Kidney tubule cell (primary cell): ENCODE results near the gene PLXNA4.
A peak's percentile ranks its signal among the peaks of the same experiment; 100 is the strongest.

ENCODE experiments used
- DNase-seq: peaks from one replicate; pipeline ENCODE4 v3.0.0-alpha.2; 2018; ENCODE audit warnings: low spot score

PLXNA4 gene

GRCh38 chr7:132110692-132111091, 465.6 kb downstream of the PLXNA4 start:
- DNase-seq = no peak

DNA sequence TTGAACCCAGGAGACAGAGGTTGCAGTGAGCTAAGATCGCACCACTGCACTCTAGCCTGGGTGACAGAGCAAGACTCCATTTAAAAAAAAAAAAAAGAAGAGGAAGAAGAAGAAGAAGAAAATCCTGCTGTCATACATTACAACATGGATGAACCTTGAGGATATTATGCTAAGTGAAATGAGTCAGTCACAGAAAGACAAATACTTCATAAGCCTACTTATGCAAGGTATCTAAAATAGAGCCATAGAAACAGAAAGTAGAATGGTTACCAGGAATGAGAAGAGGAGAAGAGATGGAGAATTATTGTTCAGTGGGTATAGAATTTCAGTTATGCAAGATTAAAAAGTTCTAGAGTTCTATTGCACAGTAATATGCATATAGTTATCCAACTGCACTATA, 466.5 kb downstream of the PLXNA4 start:
- peak; percentile 35 for DNase-seq

- no peak for DNase-seq
Measured at GRCh38 chr7:132108563-132108962, 467.7 kb downstream of the PLXNA4 start.

- no peak for DNase-seq
Measured at GRCh38 chr7:132106491-132106890, 469.8 kb downstream of the PLXNA4 start.

- no peak for DNase-seq
Measured at GRCh38 chr7:132105096-132105495, 471.2 kb downstream of the PLXNA4 start.

DNA sequence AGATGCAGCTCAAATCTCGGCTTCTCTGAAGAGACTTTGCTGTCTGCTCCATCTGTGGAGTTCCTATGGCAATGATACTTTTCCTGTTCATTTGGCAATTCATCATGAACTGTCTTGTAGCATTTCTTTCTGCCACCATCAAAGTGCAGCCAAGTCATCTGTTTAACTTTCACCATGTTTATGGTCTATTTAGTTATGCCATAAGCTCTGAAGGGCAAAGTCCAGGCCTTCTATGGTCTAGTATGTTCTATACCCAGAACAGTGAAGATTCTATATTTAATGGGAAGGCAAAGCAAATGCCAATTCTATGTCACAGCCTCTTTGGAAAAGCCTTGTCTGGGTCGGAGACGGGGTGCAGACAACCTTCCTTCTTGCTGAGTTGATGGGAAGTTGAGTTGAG, 472.6 kb downstream of the PLXNA4 start:
- no peak for DNase-seq

DNA sequence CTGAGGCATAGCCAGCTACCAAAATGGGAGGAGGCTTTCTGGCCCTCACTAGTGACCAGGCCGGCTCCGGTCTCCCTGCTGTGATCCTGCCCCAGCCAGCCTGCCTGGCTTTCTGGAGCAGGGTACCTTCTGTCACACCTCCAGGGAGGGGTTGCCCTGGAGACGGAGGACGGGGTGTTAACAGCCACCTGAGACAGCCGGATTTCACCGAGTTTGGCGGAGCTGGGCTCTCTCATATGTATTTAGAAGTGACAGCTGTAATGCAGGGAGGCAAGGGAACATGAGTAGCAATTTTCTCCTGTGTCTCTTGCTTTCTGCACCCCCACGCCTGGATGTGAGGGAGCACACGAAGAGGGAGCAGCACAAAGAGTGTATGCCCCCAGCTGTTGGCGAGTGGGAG, 473.3 kb downstream of the PLXNA4 start:
- no peak for DNase-seq

GRCh38 chr7:132102391-132102790, 473.9 kb downstream of the PLXNA4 start:
- no peak for DNase-seq

GRCh38 chr7:132100981-132101380, 475.3 kb downstream of the PLXNA4 start:
- DNase-seq = no peak

- DNase-seq = no peak
Measured at GRCh38 chr7:132100483-132100882, 475.8 kb downstream of the PLXNA4 start.

DNA sequence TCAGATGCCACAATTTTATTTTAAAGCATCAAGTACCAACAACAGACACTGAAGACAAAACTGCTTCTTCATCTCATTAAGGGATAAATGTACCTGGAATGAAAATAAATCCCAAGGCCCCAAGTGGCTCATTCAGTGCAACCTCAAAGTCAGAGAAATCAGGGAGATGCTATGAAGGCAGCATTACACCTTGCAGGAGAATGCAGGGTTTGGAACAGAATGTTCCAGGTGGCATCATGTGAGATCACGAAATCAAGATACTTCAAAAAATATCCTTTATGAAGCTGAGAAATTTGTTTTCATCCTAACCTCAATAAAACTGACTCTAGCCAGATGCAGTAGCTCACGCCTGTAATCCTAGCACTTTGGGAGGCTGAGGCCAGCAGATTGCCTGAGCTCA, 477.1 kb downstream of the PLXNA4 start:
- no peak for DNase-seq

GRCh38 chr7:132098327-132098726, 477.9 kb downstream of the PLXNA4 start:
- DNase-seq = no peak

DNA sequence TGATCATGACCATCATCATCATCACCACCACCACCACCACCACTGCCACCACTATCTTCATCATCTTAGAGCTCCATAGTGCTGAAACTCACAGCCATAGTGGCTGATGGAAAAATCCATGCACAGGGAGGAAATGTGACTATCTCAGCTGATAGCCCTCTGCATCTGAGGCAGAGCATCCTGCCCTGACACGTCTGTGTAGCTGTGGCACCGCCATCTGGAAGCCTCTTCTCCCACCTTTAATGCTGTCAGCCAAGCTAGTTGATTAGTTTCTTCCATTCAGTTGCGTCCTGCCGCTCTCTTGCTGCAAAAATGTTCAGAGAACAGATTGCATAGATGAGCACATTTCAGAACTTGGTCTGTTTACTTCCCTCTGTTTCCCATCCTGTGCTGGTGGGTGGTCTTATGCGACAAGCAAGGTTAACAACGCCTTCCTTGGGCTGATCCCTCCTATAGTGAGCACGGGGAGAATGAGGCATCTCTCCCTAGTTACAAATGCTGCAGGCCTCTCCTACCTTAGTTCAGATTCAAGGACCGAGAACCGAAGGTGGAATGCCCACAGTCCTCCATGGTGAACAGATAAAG, 478.6 kb downstream of the PLXNA4 start:
- DNase-seq = no peak

DNA sequence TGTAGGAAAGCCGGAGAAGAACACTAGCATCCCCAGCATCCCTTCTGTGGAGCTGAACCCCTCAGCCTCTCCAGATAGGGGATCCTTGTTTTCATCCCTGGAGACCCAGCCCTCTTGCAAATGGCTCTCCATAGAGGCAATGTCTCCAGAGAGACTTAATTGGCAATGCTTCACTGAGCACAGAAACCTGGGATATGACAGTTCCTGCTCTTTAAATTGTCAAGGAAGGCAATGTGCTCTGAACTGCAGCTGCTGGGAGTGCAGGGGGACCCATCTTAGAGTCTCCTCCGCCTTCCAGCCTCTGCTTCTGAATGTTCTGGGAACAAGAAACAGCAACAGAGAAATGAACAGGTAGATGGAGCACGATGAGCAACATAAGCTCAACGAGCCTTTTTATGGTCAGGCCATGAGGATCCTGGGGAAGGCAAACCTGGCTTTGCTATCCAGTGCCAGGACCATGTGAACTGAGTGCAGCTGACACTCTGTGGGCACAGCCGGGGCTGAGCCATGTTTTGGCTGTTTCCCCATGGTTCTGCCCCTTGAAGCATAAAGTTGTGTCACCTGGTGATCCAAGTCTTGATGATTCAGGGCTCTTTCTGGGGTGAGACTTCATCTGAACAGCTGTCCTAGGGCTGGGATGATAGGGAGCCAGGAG, 481.0 kb downstream of the PLXNA4 start:
- DNase-seq = peak; percentile 21

DNA sequence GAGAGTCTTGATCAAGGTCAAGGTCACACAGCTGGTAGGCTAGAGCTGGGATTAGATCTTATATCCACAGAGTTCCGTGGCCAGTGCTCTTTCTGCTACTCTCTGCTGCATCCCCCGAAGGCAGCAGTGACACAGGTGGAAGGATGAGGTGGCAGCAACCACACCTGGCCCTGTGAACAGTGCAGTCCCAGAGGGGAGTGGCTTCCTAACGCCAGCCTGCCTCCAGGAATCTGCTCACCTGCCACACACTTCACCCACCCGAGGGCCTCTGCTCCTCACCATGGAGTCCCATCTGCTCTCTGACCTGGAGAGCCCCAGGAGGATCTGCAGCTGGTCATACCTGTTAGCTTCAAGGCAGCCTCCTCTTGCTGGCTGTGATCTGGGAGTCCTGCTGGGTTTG, 484.2 kb downstream of the PLXNA4 start:
- no peak for DNase-seq

- no peak for DNase-seq
Measured at GRCh38 chr7:132091706-132092105, 484.6 kb downstream of the PLXNA4 start.

- DNase-seq = peak; percentile 2
Measured at GRCh38 chr7:132090444-132090843, 485.8 kb downstream of the PLXNA4 start.

- DNase-seq = no peak
Measured at GRCh38 chr7:132089356-132089755, 486.9 kb downstream of the PLXNA4 start.

DNA sequence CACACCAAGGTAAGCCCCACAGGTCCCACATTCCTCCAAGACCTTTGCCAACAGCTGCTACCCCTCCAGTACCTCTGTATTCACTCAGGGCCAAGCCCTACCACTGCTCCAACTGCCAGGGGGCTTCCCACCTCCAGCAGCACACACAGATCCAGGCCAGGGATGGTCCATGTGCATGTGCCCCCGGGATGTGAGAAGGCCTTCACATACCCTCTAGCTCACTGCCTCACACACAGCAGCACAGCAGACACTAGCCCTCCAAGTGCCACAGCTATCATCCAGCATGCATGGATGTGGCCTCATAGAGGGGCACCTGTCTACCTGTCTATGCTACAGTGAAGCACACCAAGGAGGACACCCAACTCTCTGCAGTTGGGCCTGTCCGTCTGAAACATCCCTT, 488.8 kb downstream of the PLXNA4 start:
- DNase-seq = no peak

GRCh38 chr7:132084776-132085388, 491.4 kb downstream of the PLXNA4 start:
- DNase-seq = peak; percentile 33

GRCh38 chr7:132083537-132084123, 492.6 kb downstream of the PLXNA4 start:
- no peak for DNase-seq

DNA sequence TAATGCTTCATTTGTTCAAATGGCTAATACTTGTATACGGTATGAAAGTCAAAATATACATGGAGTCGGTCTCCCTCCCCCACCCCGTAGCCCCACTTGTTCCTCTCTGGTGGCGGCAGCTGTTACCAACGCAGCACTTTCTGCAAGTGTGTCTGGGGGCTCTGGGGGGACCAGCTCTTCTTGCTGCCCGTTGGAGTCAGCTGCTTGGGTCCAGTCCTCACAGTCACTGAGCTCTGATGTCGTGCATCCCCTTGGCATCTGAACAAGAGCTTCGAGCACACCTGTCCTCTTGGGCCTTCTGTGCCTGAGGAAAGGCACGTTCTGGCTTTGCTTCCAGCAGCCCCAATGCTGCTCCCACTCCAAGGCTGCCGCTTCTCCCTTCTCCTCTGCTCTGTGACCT, 493.1 kb downstream of the PLXNA4 start:
- DNase-seq = no peak

GRCh38 chr7:132082394-132082793, 493.9 kb downstream of the PLXNA4 start:
- no peak for DNase-seq
